8988T (cell line): ENCODE data around the gene OAS3.
"Not testable (repeated sequence)": the region's sequence is repeated elsewhere in the genome, so short reads cannot be mapped to it uniquely, and the experiment has no call there.

Experiments
- DNase-seq: peaks from one replicate; pipeline ENCODE4 v3.0.0; 2011

OAS3 gene

GRCh38 chr12:112926416-112927033 lies 11.7 kb upstream of the OAS3 start:
- DNase-seq, result not testable (repeated sequence)

DNA sequence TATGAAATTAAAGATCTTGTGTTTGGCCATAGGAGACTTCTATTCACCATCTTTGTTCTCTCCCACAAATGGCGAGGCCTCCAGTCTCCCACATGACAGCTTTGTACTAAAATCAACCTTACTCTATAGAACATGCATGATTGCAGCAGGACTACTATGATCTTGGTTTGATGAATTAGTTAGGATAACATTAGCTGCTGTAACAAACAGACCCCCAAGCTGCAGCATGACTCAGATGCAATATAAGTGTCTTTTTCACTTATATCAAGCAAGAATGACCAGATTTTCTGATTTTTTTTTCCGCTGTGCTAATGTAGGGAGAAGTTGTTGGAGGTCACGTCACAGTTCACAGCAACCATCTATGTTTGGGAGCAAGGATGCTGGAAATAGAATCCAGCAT lies 10.8 kb upstream of the OAS3 start:
- no peak for DNase-seq

DNA sequence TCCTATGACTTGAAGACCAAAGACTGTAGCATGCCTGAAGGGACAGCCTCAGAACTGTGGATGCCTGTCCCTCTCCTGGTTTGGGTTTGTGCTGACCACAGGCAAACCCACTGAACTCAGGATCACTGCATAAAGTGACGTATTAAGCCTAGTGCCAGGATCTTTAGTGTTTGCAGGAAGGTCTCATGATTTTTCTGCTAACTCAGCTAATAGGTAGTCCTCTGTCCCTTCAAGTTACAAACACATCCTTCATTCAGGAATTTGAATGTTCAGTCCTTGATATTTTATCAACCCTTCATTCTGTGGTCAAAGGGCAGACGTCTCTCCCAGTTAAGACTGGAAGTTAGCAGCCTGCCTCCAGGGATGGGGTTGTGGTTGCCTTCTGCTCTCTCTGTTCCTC lies 10.3 kb upstream of the OAS3 start:
- no peak for DNase-seq

- DNase-seq, result no peak
Observed at GRCh38 chr12:112928978-112929377, 9.3 kb upstream of the OAS3 start.

DNA sequence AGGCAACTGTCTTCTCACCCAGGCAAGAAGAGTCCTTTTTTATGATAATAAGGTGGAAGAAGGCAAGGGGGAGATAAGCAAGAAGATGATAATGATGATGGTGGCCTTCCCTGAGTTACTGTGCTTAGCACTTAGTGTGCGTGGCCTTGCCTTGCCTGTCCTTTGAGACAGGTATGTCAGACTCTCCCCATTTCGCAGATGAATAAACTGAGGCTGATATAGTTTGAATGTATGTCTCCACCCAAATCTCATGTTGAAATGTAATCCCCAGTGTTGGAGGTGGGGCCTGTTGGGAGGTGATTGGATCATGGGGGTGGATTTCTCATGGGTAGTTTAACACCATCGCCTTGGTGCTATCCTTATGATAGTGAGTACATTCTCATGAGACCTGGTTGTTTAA lies 8.6 kb upstream of the OAS3 start:
- no peak for DNase-seq

- no peak for DNase-seq
Observed at GRCh38 chr12:112930350-112930749, 7.9 kb upstream of the OAS3 start.

DNA sequence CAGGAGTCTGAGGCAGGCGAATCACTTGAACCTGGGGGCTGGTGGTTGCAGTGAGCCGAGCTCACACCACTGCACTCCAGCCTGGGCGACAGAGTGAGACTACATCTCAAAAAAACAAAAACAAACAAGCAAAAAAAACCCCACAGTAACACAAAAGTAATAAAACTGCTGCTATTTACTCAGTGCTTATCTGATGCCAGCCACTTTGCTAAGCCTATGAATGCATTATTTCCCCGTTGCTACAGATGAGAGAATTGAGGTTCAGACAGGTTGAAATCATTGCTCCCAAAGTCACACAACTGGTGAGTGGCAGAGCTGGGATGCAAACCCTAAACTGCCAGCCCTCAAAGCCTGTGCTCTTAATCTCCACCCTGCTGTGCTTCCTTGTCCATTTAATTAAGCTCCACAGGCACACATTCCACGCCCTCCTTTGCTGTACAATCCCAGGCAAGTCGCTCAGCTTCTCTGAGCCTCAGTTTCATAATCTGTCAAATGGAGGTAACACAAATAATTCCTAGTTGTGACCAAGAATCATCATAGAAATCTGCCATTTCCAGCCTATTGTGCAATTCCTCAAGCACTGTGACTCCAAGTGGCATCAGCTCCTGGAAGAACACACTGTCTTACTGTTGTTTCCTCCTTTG lies 5.7 kb upstream of the OAS3 start:
- no peak for DNase-seq

DNA sequence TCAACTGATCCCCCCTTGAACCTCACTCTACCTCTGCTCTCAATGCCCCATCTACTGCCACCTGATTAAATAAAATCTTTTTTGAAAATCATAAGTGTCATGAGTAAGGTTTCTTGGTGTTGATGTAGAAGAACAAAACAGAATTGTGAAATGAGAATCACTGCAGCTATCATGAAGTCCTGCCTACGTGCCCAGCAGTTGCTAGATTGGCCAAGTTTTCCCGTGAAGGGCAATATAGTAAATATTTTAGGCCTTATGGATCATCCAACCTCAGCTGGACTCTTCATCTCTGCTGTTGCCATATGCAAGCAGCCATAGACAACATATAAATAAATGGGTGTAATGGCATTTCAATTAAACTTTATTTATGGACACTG lies 5.2 kb upstream of the OAS3 start:
- DNase-seq, result no peak

GRCh38 chr12:112936264-112936663 lies 2.0 kb upstream of the OAS3 start:
- DNase-seq, result no peak

- DNase-seq, result no peak
Observed at GRCh38 chr12:112936927-112937326, 1.3 kb upstream of the OAS3 start.

GRCh38 chr12:112938751-112939150 lies 477 bp downstream of the OAS3 start:
- no peak for DNase-seq

GRCh38 chr12:112939761-112940381 lies 1.6 kb downstream of the OAS3 start:
- DNase-seq, result no peak

- DNase-seq, result no peak
Observed at GRCh38 chr12:112941528-112942335, 3.5 kb downstream of the OAS3 start.

GRCh38 chr12:112942572-112942971 lies 4.3 kb downstream of the OAS3 start:
- DNase-seq, result no peak

GRCh38 chr12:112944024-112944690 lies 5.9 kb downstream of the OAS3 start:
- DNase-seq, result no peak

DNA sequence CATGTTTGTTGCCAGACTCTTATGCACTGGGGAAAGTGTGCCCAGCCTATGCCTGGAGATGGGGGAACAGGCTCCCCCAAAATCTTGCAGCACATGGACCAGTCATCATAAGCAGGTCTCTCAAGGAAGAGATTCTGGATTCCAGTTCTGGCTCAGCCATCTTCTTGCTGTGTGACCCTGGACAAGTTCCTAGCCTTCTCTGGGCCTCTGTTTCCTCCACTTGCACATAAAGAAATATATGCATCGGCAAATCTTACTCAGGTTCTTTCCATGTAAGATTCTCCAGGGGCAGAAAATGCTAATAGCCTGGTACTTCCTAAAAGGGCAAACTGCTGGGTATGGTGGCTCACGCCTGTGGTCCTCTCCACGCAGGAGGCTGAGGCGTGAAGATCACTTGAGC lies 7.2 kb downstream of the OAS3 start:
- DNase-seq, result no peak

DNA sequence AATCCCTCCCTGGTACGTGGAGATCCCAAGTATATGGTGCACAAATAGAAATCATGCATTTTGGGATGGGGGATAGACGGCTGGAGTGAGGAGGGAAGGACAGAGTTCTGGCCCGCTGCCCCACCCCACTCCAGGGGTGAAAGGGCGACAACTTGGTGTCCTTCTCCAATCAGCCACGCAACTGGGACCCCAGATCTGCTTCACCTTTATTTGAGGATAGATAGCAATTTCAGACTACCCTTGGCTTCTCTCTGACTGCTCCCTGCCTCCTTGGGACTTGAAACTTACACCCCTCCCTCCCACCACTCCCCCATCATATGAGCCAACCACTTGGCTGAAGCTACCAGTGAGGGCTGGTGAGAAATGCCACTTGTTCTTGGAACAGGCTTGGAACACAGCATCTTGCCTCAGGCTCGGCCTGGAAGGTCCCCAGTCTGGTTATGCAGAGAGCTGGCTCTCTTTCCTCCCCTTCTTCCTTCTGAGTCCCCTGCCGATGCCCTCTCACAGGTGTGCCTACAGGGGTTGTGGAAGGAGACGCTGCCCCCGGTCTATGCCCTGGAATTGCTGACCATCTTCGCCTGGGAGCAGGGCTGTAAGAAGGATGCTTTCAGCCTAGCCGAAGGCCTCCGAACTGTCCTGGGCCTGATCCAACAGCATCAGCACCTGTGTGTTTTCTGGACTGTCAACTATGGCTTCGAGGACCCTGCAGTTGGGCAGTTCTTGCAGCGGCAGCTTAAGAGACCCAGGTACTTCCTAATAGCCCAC lies 8.1 kb downstream of the OAS3 start:
- DNase-seq, result no peak

DNA sequence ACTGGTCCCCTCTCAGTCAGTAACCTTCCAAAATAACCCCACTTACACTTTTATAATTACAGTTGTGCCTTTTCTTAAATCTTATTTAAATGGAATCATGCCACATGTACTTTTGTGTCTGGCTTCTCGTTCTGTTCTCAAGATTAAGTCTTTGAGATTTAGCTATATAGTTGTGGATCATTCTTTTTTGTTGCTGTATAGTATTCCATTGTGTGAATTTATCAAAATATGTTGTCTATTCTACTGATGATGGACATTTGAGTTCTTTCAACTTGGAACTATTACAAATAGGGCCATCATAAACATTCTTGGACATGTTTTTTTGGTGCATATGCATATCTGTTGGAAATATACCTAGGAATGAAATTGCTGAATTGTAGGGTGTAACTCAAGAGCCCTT lies 9.0 kb downstream of the OAS3 start:
- DNase-seq, result no peak

GRCh38 chr12:112947761-112948160 lies 9.5 kb downstream of the OAS3 start:
- no peak for DNase-seq

- no peak for DNase-seq
Observed at GRCh38 chr12:112948806-112949205, 10.5 kb downstream of the OAS3 start.

- DNase-seq, result no peak
Observed at GRCh38 chr12:112950701-112951100, 12.4 kb downstream of the OAS3 start.

DNA sequence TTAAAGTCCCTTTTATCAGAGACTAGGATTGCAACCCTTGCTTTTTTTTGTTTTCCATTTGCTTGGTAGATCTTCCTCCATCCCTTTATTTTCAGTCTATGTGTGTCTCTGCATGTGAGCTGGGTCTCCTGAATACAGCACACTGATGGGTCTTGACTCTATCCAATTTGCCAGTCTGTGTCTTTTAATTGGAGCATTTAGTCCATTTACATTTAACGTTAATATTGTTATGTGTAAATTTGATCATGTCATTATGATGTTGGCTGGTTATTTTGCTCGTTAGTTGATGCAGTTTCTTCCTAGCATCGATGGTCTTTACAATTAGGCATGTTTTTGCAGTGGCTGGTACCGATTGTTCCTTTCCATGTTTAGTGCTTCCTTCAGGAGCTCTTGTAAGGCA lies 18.9 kb downstream of the OAS3 start:
- not testable (repeated sequence) for DNase-seq
